Effector memory CD8-positive, alpha-beta T cell (primary cell): ENCODE results near the gene NIBAN1.

Source experiments
- ATAC-seq: fragments of 150-1000 bp; cut with Tn5 transposase; replicated peaks from 2 replicates; pipeline ENCODE4 v1.10.0; 2021; ENCODE audit warnings: mild to moderate bottlenecking, moderate library complexity
- DNase-seq, 3 experiments: peaks; one replicate each; pipeline ENCODE4 v3.0.0; 2021
- H3K27ac Mint-ChIP-seq, 2 donors: one replicate each; pipeline ENCODE4 v1.8.0; 2022; ENCODE audit warnings: mild to moderate bottlenecking in 2 of 2, mixed read lengths in 2 of 2, moderate library complexity in 2 of 2
- H3K27me3 Mint-ChIP-seq, 2 donors: one replicate each; pipeline ENCODE4 v1.8.0; 2022; ENCODE audit warnings: mixed read lengths in 2 of 2
- H3K36me3 Mint-ChIP-seq: one replicate; pipeline ENCODE4 v1.8.0; 2022; ENCODE audit warnings: mild to moderate bottlenecking, moderate library complexity, mixed read lengths; ENCODE audit not compliant: insufficient read depth
- H3K4me1 Mint-ChIP-seq, 2 donors: one replicate each; pipeline ENCODE4 v1.8.0; 2022; ENCODE audit warnings: low read depth in 2 of 2, mixed read lengths in 2 of 2
- H3K4me3 Mint-ChIP-seq, 2 donors: one replicate each; pipeline ENCODE4 v1.8.0; 2022; ENCODE audit warnings: mild to moderate bottlenecking in 2 of 2, mixed read lengths in 2 of 2, moderate library complexity in 2 of 2
- H3K9me3 Mint-ChIP-seq, 2 donors: one replicate each; pipeline ENCODE4 v1.8.0; 2022; ENCODE audit warnings: mixed read lengths in 2 of 2

The NIBAN1 gene

DNA sequence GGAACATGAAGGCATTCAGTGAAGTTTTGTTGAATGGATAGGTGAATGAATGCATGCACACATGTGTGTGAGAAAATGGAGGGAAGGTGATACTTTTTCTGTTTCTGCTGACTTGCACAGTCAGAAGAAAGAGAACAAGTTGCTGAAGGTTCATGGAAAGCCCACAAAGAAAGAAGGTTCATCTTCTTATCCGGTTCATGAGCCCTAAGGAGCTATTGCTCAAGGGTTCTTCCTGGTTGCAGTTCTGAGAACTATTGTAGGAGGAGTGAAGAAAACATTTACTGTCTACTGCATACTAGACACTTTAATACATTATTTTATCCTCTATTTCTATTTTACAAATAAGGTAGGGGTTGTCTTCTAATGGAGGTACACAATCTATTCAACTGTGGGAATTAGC is 13.4 kb upstream of the NIBAN1 start:
- Mint-ChIP-seq H3K36me3 (no peaks in the 10 kb centered on the region), H3K9me3 (no peaks in the 10 kb centered on the region), H3K27ac (no peak overlapping the region), H3K4me3 (no peak overlapping the region), H3K4me1 (no peaks in the 10 kb centered on the region), H3K27me3 (peaks cover 17 to 18% of the 10 kb centered on the region in 2 donors)
- DNase-seq (no peak), ATAC-seq (no peak)

DNA sequence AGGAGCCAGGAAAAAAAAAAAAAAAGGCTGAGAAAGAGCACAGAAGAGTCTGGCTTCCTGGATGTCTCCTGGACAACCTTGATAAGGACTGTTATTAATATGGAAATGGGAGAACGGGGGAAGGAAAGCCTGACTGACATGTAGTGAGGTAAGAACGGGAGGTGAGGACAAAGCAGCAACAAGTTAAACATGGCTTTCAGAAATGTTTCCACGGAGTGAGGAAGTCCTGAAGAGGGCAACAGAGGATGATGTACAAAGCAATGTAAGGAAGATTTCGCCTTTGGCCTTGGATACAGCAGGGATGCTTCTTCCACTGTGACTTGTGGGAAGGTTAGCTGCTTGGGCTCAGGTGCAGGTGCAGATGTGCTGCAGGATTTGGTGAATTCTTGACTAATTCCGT is 11.9 kb upstream of the NIBAN1 start:
- Mint-ChIP-seq H3K9me3 (no peaks in the 10 kb centered on the region), H3K4me3 (no peak overlapping the region), H3K36me3 (no peaks in the 10 kb centered on the region), H3K27me3 (peaks cover 11% of the 10 kb centered on the region in 2 donors), H3K27ac (no peak overlapping the region), H3K4me1 (peaks cover 4 to 7% of the 10 kb centered on the region in 2 donors)
- DNase-seq, result no peak
- ATAC-seq, result no peak

DNA sequence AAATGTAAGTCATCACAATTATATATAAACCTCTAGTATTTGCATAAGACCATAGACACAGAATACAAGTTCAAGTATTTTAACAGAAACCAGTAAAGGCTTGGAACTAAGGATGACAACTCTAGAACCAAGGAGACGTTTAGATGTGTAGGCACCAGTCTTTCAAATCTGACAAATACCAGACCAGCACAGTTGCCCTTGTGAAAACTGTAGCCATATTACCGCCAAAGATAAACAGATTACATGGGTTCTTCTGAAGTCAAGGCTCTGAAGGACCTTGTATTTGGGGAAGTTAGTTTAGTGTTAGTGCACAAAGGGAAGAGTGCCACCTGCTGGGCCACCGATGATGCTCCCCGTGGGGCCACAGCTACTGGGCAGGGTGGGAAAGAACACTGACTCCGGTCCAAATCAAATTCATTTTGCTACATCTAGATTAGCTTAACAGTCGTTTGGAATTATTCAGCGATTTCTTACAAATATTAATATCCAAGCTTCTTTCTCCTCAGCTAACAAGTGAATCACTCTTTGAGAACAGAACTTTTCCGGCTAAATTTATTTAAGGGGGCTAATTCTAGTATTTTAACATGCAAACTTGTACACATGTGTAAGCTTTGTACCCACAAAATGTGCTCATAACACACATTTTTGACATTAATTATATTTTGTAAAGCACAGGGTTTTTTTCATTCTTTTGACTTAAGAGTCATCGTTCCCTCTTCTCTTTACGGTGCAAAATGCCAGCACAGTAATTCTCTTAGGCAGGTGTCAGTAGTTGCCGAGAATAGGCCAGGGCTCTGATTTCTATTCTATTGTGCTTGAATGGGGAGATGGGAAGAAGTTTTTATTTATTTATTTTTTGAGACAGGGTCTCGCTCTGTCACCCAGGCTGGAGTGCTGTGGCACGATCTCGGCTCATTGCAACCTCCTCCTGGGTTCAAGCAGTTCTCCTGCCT is 8.0 kb upstream of the NIBAN1 start:
- H3K36me3 Mint-ChIP-seq, result no peaks in the 10 kb centered on the region
- no peaks in the 10 kb centered on the region for H3K9me3 Mint-ChIP-seq
- no peak overlapping the region for H3K4me3 Mint-ChIP-seq
- peak; percentile 75 to 78 (median 77) for DNase-seq
- ATAC-seq, result peak; percentile 100
- H3K27ac Mint-ChIP-seq, result peak overlapping the region in 1 of 2 donors; percentile 80
- H3K27me3 Mint-ChIP-seq, result peaks cover 11% of the 10 kb centered on the region in 2 donors
- H3K4me1 Mint-ChIP-seq, result peaks cover 4 to 7% of the 10 kb centered on the region in 2 donors

DNA sequence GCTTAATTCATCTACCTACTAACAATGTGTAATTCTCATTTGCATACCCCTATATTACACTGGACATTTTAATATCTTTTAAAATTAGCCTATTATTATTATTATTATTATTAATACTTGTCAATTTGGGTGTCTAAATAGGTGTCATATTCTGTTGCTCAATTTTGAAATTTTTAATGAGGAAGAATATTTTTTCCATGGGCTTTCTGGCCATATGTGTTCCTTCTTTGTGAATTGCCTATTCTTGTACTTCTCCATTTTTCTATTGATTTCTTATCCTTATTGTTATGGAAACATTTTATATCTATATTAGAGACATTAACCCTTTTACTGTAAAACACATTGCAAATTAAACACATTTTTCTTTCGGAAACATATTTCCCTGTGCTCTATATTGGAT is 6.4 kb upstream of the NIBAN1 start:
- no peak for DNase-seq
- no peaks in the 10 kb centered on the region for H3K9me3 Mint-ChIP-seq
- no peak for ATAC-seq
- no peaks in the 10 kb centered on the region for H3K36me3 Mint-ChIP-seq
- peaks cover 3 to 4% of the 10 kb centered on the region in 2 donors for H3K27me3 Mint-ChIP-seq
- H3K4me3 Mint-ChIP-seq, result no peak overlapping the region
- no peak overlapping the region for H3K27ac Mint-ChIP-seq
- H3K4me1 Mint-ChIP-seq, result peaks cover 6 to 11% of the 10 kb centered on the region in 2 donors

DNA sequence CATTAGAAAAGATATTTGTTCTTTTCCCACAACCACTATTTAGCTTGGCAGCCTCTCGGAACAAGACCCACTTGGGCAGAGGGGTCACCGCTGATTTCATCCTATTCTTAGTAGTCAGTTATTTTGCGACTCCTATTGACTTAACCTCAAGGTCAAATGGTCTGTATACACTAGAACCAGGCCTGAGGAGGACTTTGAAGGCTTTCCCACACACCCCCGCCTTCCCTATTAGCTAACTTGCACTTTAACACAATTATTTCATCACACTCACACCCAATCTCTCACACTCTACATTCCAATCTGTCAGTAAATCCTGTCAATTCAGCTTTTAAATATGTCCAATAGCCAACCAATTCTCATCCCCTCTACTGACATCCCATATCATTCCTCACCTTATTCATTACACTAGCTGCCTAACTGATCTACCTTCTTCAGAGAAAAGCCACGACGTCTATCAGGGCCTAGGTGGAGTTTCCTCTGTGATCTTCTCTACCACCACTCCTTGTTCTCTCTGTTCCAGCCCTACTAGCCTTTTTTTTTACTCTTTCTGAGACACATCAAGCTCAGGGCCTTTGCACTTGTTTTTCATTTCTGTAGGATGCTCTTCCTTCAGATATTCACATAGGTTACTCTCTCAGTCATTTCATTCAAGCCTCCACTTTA is 1.0 kb upstream of the NIBAN1 start:
- Mint-ChIP-seq H3K27ac (peak overlapping the region; percentile 80 to 99), H3K27me3 (no peaks in the 10 kb centered on the region), H3K4me1 (peaks cover 26 to 36% of the 10 kb centered on the region in 2 donors), H3K9me3 (no peaks in the 10 kb centered on the region), H3K36me3 (peaks cover 41% of the 10 kb centered on the region), H3K4me3 (peak overlapping the region; percentile 95 to 97)
- ATAC-seq (no peak), DNase-seq (no peak)

DNA sequence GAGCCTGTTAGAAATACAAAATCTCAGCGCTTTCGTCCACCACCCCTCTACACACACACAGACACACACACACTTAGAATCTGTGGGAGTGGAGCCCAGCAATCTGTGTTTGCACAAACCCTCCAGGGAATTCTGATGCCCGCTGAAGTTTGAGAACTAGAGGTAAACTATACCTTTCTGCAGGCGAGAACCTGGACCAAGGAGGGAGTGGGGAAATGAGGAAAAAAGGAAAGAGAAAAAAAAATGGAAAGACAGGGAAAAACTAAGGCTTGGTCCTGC is 468 bp upstream of the NIBAN1 start:
- Mint-ChIP-seq H3K27me3 (no peaks in the 10 kb centered on the region), H3K4me1 (peaks cover 29 to 40% of the 10 kb centered on the region in 2 donors), H3K9me3 (no peaks in the 10 kb centered on the region), H3K4me3 (peak overlapping the region; percentile 95 to 97), H3K36me3 (peaks cover 41% of the 10 kb centered on the region), H3K27ac (peak overlapping the region; percentile 80 to 99)
- DNase-seq, result no peak
- ATAC-seq, result no peak

DNA sequence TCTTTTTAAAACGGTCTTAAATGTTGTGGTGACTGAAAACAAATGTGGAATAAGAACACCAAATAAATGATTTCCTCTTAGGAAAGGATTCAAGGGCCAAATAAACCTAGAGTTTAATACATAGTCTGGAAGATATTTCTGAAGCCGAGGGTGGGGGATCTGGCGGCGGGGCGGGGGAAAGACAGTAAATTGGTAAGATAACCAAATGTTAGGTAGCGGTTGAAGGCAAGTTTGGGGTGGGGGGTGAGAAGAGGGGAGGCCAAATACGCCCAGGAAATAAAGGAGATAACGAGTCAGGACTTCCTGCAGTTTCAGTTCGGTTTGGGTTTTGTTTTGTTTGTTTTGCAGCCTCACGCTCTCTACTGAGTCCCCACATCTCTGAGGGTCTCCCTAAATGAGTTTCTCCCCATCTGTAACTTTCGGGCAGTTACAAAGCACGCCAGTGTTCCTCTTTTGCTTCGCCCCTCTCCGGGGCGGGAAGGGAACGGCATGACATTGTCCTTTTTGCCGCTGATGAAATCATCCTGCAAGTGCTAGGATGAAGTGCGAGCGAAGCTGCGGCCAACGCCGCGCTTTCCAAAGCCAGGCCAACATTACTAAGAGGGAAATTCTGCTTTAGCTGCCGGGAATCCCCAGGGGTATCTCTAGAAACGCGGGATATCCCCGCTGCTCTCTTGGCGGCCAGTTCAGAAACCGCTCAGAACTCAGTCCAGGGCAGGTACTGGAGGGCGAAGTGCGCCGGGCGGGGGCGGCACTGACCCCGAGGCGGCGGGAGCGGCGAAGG is 844 bp downstream of the NIBAN1 start:
- no peaks in the 10 kb centered on the region for H3K27me3 Mint-ChIP-seq
- DNase-seq (peak; percentile 29 to 68 (median 57)), ATAC-seq (peak; percentile 60)
- peaks cover 39 to 50% of the 10 kb centered on the region in 2 donors for H3K4me1 Mint-ChIP-seq
- peak overlapping the region; percentile 80 to 99 for H3K27ac Mint-ChIP-seq
- H3K9me3 Mint-ChIP-seq, result no peaks in the 10 kb centered on the region
- H3K4me3 Mint-ChIP-seq, result peak overlapping the region; percentile 95 to 97
- H3K36me3 Mint-ChIP-seq, result peaks cover 45% of the 10 kb centered on the region

DNA sequence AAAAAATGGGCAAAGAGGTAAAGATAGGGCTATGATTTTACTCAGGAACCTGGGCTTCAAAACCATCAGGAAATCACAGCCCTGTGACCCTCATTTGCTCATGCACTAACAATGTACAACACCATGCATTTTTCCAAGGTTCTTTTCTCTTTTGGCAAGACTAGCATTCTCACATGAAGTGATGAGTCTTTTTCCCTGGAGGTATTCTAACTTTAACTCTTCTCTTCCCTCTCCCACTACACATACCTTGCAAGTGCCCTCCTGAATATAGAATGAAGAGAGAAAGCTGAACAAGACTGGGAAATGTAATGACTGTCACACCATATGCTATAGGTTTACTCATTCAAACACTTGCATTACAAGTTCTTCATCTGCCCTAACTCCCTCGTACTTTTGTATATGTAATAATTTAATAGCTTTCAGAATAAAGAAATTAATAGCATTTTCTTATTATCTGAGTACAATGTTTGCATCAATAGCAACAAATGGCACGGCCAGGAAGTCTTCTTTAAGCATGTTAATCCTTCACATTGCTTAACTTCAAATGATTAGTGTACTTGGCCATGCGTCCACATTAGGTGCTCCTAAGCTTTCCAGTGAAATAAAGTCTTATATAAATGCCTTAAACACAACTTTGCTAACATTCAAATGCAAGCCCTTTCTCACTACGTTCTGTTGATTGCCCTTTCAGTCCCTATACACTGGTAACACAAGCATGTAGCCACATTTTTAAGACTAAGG is 1.8 kb downstream of the NIBAN1 start:
- H3K4me1 Mint-ChIP-seq, result peaks cover 41 to 52% of the 10 kb centered on the region in 2 donors
- no peak for ATAC-seq
- H3K4me3 Mint-ChIP-seq, result peak overlapping the region; percentile 95 to 97
- peaks cover 47% of the 10 kb centered on the region for H3K36me3 Mint-ChIP-seq
- H3K27ac Mint-ChIP-seq, result peak overlapping the region; percentile 80 to 99
- no peaks in the 10 kb centered on the region for H3K9me3 Mint-ChIP-seq
- DNase-seq, result no peak
- H3K27me3 Mint-ChIP-seq, result no peaks in the 10 kb centered on the region

DNA sequence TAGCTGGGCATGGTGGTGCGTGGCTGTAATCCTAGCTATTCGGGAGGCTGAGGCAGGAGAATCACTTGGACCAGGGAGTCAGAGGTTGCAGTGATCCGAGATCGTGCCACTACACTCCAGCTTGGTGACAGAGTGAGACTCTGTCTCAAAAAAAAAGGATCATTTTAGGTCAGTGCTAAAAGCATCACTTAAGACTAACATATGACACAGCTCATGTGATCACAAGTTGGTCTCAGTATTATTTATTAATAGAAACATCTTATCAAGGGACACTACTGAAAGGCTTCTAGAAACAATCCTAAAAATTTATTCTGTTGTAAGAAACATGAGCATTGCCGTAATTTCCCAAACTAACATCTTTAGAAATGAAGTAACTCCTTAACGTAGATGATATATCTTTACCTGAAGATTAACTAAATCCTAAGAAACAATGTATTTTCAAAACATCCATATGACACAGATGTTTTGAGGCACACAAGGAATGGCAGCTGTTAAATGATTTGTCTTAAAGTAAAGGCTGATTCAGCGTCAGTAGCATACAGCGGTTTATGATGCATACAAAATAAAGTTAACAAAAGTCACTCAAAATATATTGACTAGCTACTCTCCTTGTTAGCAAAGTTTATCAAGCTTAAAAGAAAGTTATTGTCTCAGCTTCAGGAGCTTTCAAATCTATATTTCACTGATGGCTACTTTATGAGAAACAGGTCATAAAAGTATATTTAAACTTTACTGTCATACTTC is 2.6 kb downstream of the NIBAN1 start:
- peak overlapping the region; percentile 80 to 99 for H3K27ac Mint-ChIP-seq
- H3K4me1 Mint-ChIP-seq, result peaks cover 44 to 52% of the 10 kb centered on the region in 2 donors
- peak overlapping the region; percentile 95 to 97 for H3K4me3 Mint-ChIP-seq
- DNase-seq (no peak), ATAC-seq (no peak)
- H3K27me3 Mint-ChIP-seq, result no peaks in the 10 kb centered on the region
- no peaks in the 10 kb centered on the region for H3K9me3 Mint-ChIP-seq
- H3K36me3 Mint-ChIP-seq, result peaks cover 47% of the 10 kb centered on the region

DNA sequence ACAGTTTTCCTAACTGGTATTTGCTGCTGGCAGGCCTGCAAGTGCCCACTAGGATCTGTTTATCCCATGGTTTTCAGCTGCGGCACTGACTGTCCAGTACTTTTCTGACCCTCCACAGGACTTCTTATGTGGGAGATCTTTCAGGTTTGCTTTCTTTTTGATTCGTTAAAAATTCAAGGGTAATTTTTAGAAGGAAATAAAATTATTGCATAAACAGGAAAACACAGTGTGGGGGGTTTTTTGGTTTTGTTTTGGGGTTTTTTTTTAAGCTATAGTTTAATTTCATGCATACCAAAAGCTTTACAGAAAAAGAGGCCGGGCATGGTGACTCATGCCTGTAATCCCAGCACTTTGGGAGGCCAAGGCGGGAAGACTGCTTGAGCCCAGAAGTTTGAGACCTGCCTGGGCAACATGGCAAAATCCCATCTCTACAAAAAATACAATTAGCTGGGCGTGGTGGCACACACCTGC is 3.6 kb downstream of the NIBAN1 start:
- peak overlapping the region; percentile 80 to 93 for H3K27ac Mint-ChIP-seq
- H3K4me3 Mint-ChIP-seq, result peak overlapping the region; percentile 95 to 97
- H3K9me3 Mint-ChIP-seq, result no peaks in the 10 kb centered on the region
- no peaks in the 10 kb centered on the region for H3K27me3 Mint-ChIP-seq
- DNase-seq (no peak), ATAC-seq (no peak)
- peaks cover 51% of the 10 kb centered on the region for H3K36me3 Mint-ChIP-seq
- peaks cover 47 to 55% of the 10 kb centered on the region in 2 donors for H3K4me1 Mint-ChIP-seq

DNA sequence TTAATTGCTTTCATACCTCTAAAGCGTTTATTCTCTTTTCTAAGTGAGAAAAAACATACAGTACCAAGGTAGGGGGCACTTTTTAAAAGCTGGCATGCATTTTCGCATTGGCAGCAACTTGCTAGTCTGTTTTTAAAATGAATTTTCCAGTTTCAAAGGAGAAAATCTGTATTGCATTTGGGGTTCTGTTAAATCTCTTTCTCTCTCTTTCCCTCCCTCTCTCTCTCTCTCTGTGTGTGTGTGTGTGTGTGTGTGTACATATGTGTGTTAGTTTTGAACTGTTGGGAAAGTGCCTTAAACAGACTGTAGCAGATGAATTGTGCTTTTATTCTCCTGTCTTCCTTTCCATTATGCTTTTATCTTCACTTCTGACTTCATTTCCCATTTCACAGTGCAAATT is 7.3 kb downstream of the NIBAN1 start:
- Mint-ChIP-seq H3K27ac (peak overlapping the region; percentile 3 to 11), H3K4me1 (peaks cover 52 to 54% of the 10 kb centered on the region in 2 donors), H3K4me3 (no peak overlapping the region), H3K9me3 (peaks cover 0 to 2% of the 10 kb centered on the region in 2 donors), H3K27me3 (no peaks in the 10 kb centered on the region), H3K36me3 (peaks cover 43% of the 10 kb centered on the region)
- no peak for ATAC-seq
- no peak for DNase-seq
